ENCODE measurements around the gene UACA. TPM values are rescaled to one million over a fixed set of nuclear protein-coding genes. Genes with fewer than 3 reads are reported as not detected.

Gene UACA
- total and polyA plus RNA-seq, 7 experiments from 2014 or later: 0.14 to 2.1 (median 0.42) TPM; not detected in 1

GRCh38 chr15:70627734-70628548 is 135.4 kb downstream of the UACA start:
- DNase-seq (no peak), ATAC-seq (no peak)
- Mint-ChIP-seq H3K4me3 (no peak overlapping the region), H3K27ac (no peak overlapping the region), H3K4me1 (peaks cover 5 to 18% (median 13%) of the 10 kb centered on the region in 7 donors), H3K36me3 (peaks cover 0 to 8% (median 0%) of the 10 kb centered on the region in 5 donors), H3K9me3 (peaks cover 0 to 16% (median 6%) of the 10 kb centered on the region in 11 donors), H3K27me3 (peaks cover 2 to 45% (median 10%) of the 10 kb centered on the region in 5 donors)
- no peak overlapping the region for H3K27ac ChIP-seq (ENCODE audit: low read depth, low read length)
- POLR2A ChIA-PET: no interaction called here
- CTCF ChIA-PET: no interaction called here
- intact Hi-C loops (cut with micrococcal nuclease): no loop called here
- no peaks in the 10 kb centered on the region for H3K27me3 ChIP-seq (ENCODE audit: control insufficient read depth in 2 of 2, insufficient read depth in 2 of 2, low read length in 2 of 2)
- no peaks in the 10 kb centered on the region for H3K9me3 ChIP-seq (ENCODE audit: control insufficient read depth in 2 of 3, low read length in 3 of 3)
- no peaks in the 10 kb centered on the region for H3K36me3 ChIP-seq (ENCODE audit: control insufficient read depth in 2 of 3, insufficient read depth in 3 of 3, low read length in 3 of 3)
- peaks cover 0 to 8% of the 10 kb centered on the region in 2 donors for H3K4me1 ChIP-seq (ENCODE audit: control insufficient read depth in 2 of 2, insufficient read depth in 2 of 2, low read length in 2 of 2)
- no peak overlapping the region for H3K4me3 ChIP-seq (ENCODE audit: low read length)

GRCh38 chr15:70627322-70627721 is 136.0 kb downstream of the UACA start:
- DNase-seq: no peak
- Histone ChIP-seq H3K27ac (ENCODE audit: low read depth, low read length) (no peak overlapping the region), H3K4me3 (ENCODE audit: low read length) (no peak overlapping the region), H3K9me3 (ENCODE audit: control insufficient read depth in 2 of 3, low read length in 3 of 3) (no peaks in the 10 kb centered on the region), H3K4me1 (ENCODE audit: control insufficient read depth in 2 of 2, insufficient read depth in 2 of 2, low read length in 2 of 2) (peaks cover 0 to 1% of the 10 kb centered on the region in 2 donors), H3K27me3 (ENCODE audit: control insufficient read depth in 2 of 2, insufficient read depth in 2 of 2, low read length in 2 of 2) (peaks cover 0 to 2% of the 10 kb centered on the region in 2 donors), H3K36me3 (ENCODE audit: control insufficient read depth in 2 of 3, insufficient read depth in 3 of 3, low read length in 3 of 3) (no peaks in the 10 kb centered on the region)
- H3K9me3 Mint-ChIP-seq: peaks cover 0 to 22% (median 9%) of the 10 kb centered on the region in 11 donors
- H3K36me3 Mint-ChIP-seq: peaks cover 0 to 8% (median 0%) of the 10 kb centered on the region in 5 donors
- no peak overlapping the region for H3K27ac Mint-ChIP-seq
- no peak for ATAC-seq
- CTCF ChIA-PET: no interaction called here
- peaks cover 0 to 11% (median 7%) of the 10 kb centered on the region in 7 donors for H3K4me1 Mint-ChIP-seq
- intact Hi-C loops (cut with micrococcal nuclease): no loop called here
- H3K27me3 Mint-ChIP-seq: peaks cover 0 to 41% (median 8%) of the 10 kb centered on the region in 5 donors
- POLR2A ChIA-PET: no interaction called here
- no peak overlapping the region for H3K4me3 Mint-ChIP-seq

GRCh38 chr15:70625438-70625837 is 137.9 kb downstream of the UACA start:
- ATAC-seq (no peak), DNase-seq (no peak)
- Histone ChIP-seq H3K27me3 (ENCODE audit: control insufficient read depth in 2 of 2, insufficient read depth in 2 of 2, low read length in 2 of 2) (peaks cover 0 to 2% of the 10 kb centered on the region in 2 donors), H3K4me1 (ENCODE audit: control insufficient read depth in 2 of 2, insufficient read depth in 2 of 2, low read length in 2 of 2) (no peaks in the 10 kb centered on the region), H3K36me3 (ENCODE audit: control insufficient read depth in 2 of 3, insufficient read depth in 3 of 3, low read length in 3 of 3) (no peaks in the 10 kb centered on the region), H3K9me3 (ENCODE audit: control insufficient read depth in 2 of 3, low read length in 3 of 3) (no peaks in the 10 kb centered on the region), H3K27ac (ENCODE audit: low read depth, low read length) (no peak overlapping the region), H3K4me3 (ENCODE audit: low read length) (no peak overlapping the region)
- Mint-ChIP-seq H3K36me3 (peaks cover 0 to 8% (median 0%) of the 10 kb centered on the region in 5 donors), H3K4me3 (no peak overlapping the region), H3K27me3 (peaks cover 0 to 45% (median 16%) of the 10 kb centered on the region in 5 donors), H3K27ac (no peak overlapping the region), H3K4me1 (peaks cover 0 to 2% (median 0%) of the 10 kb centered on the region in 7 donors), H3K9me3 (peaks cover 4 to 32% (median 13%) of the 10 kb centered on the region in 11 donors)
- intact Hi-C loops (cut with micrococcal nuclease): no loop called here
- ChIA-PET POLR2A (no interaction called here), CTCF (no interaction called here)

- Histone ChIP-seq H3K9me3 (ENCODE audit: control insufficient read depth in 2 of 3, low read length in 3 of 3) (no peaks in the 10 kb centered on the region), H3K36me3 (ENCODE audit: control insufficient read depth in 2 of 3, insufficient read depth in 3 of 3, low read length in 3 of 3) (no peaks in the 10 kb centered on the region), H3K4me1 (ENCODE audit: control insufficient read depth in 2 of 2, insufficient read depth in 2 of 2, low read length in 2 of 2) (no peaks in the 10 kb centered on the region), H3K4me3 (ENCODE audit: low read length) (no peak overlapping the region), H3K27me3 (ENCODE audit: control insufficient read depth in 2 of 2, insufficient read depth in 2 of 2, low read length in 2 of 2) (peaks cover 0 to 2% of the 10 kb centered on the region in 2 donors), H3K27ac (ENCODE audit: low read depth, low read length) (no peak overlapping the region)
- Mint-ChIP-seq H3K27ac (no peak overlapping the region), H3K4me1 (peaks cover 0 to 2% (median 0%) of the 10 kb centered on the region in 7 donors), H3K36me3 (peaks cover 0 to 8% (median 0%) of the 10 kb centered on the region in 5 donors), H3K9me3 (peaks cover 4 to 32% (median 13%) of the 10 kb centered on the region in 11 donors), H3K27me3 (peaks cover 0 to 45% (median 16%) of the 10 kb centered on the region in 5 donors), H3K4me3 (no peak overlapping the region)
- intact Hi-C loops (cut with micrococcal nuclease): no loop called here
- ATAC-seq: no peak
- DNase-seq: no peak
- CTCF ChIA-PET: no interaction called here
- POLR2A ChIA-PET: no interaction called here
Measured at GRCh38 chr15:70625011-70625410, 138.3 kb downstream of the UACA start.

GRCh38 chr15:70618929-70619328 is 144.4 kb downstream of the UACA start:
- peaks cover 0 to 45% (median 9%) of the 10 kb centered on the region in 5 donors for H3K27me3 Mint-ChIP-seq
- ChIA-PET CTCF (interaction anchor here (0.7 kb wide), 1 partner anchor 1028 kb away, joined by 3 read pairs; no protein-coding TSS in a partner anchor), POLR2A (no interaction called here)
- Histone ChIP-seq H3K36me3 (ENCODE audit: control insufficient read depth in 2 of 3, insufficient read depth in 3 of 3, low read length in 3 of 3) (no peaks in the 10 kb centered on the region), H3K4me3 (ENCODE audit: low read length) (no peak overlapping the region), H3K4me1 (ENCODE audit: control insufficient read depth in 2 of 2, insufficient read depth in 2 of 2, low read length in 2 of 2) (no peaks in the 10 kb centered on the region), H3K27ac (ENCODE audit: low read depth, low read length) (no peak overlapping the region), H3K9me3 (ENCODE audit: control insufficient read depth in 2 of 3, low read length in 3 of 3) (no peaks in the 10 kb centered on the region), H3K27me3 (ENCODE audit: control insufficient read depth in 2 of 2, insufficient read depth in 2 of 2, low read length in 2 of 2) (peaks cover 0 to 2% of the 10 kb centered on the region in 2 donors)
- no peak overlapping the region for H3K4me3 Mint-ChIP-seq
- no peaks in the 10 kb centered on the region for H3K4me1 Mint-ChIP-seq
- H3K36me3 Mint-ChIP-seq: peaks cover 0 to 8% (median 0%) of the 10 kb centered on the region in 5 donors
- H3K27ac Mint-ChIP-seq: no peak overlapping the region
- peaks cover 3 to 25% (median 14%) of the 10 kb centered on the region in 11 donors for H3K9me3 Mint-ChIP-seq
- intact Hi-C loops (cut with micrococcal nuclease): no loop called here
- DNase-seq (no peak), ATAC-seq (no peak)

- Histone ChIP-seq H3K9me3 (ENCODE audit: control insufficient read depth in 2 of 3, low read length in 3 of 3) (no peaks in the 10 kb centered on the region), H3K4me1 (ENCODE audit: control insufficient read depth in 2 of 2, insufficient read depth in 2 of 2, low read length in 2 of 2) (no peaks in the 10 kb centered on the region), H3K27me3 (ENCODE audit: control insufficient read depth in 2 of 2, insufficient read depth in 2 of 2, low read length in 2 of 2) (peaks cover 0 to 2% of the 10 kb centered on the region in 2 donors), H3K27ac (ENCODE audit: low read depth, low read length) (no peak overlapping the region), H3K4me3 (ENCODE audit: low read length) (no peak overlapping the region), H3K36me3 (ENCODE audit: control insufficient read depth in 2 of 3, insufficient read depth in 3 of 3, low read length in 3 of 3) (no peaks in the 10 kb centered on the region)
- no peak for DNase-seq
- H3K9me3 Mint-ChIP-seq: peaks cover 0 to 16% (median 8%) of the 10 kb centered on the region in 11 donors
- H3K4me1 Mint-ChIP-seq: no peaks in the 10 kb centered on the region
- CTCF ChIA-PET: no interaction called here
- no peak overlapping the region for H3K4me3 Mint-ChIP-seq
- POLR2A ChIA-PET: no interaction called here
- ATAC-seq: no peak
- H3K36me3 Mint-ChIP-seq: no peaks in the 10 kb centered on the region
- intact Hi-C loops (cut with micrococcal nuclease): no loop called here
- no peak overlapping the region for H3K27ac Mint-ChIP-seq
- H3K27me3 Mint-ChIP-seq: peaks cover 0 to 47% (median 11%) of the 10 kb centered on the region in 5 donors
Measured at GRCh38 chr15:70617911-70618287, 145.5 kb downstream of the UACA start.
